ENCODE data around the gene ILKAP. TPM values are rescaled to one million over a fixed set of nuclear protein-coding genes. Genes with fewer than 3 reads are reported as not detected.

The ILKAP gene
- total RNA-seq: 73.4 TPM

DNA sequence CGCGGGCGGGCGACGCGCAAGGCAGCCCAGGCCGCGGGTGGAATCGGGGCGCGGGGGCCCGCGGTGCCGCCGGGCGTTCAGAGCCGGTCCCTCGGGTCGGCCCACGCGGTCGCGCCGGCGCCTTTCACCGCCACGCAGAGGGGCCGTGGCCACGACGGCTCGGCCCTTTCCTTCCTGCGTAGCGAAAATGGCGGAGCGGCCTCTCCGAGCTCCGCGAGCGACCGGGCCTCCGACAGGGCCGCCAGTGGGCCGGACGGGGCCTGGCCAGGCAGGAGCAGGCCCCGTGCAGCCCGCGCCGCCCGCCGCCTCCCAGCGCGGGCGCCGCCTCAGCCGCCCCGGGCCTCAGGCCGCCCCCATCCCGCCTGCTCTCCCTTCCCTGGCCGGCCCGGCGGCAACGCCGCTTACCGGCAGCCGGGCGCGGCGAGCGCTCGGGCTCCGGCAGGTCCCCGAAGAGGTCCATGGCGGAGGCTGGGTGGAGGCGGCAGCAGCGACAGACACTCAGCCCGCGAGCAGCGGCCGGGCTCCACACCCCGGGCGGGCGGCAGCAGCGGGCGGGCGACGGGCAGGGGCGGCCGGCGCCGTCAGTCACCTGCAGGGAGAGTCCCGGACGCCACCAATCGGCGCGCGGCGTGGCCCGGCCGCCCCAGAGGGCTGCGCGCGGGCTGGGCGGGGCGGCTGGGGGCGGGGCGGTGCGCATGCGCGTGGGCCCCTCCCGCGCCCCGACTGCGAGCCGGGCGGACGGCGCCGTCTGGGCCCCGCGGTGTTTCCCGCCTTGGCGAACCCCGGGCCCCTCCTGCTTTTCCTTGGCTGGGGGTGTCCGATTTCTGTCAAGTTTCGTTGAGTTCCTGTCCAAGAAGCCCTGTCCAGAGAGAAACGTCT lies at the start of gene ILKAP:
TSS of gene ILKAP (minus strand) at position 602 of the 879 bp plus-strand sequence. CDS start at position 460, 142 bp downstream.
- no peak for FAIRE-seq
- peak; percentile 99 to 100 for DNase-seq (ENCODE audit: low spot score in 2 of 2)

GRCh38 chr2:238252766-238253630 lies 49.5 kb upstream of the ILKAP start:
- DNase-seq (ENCODE audit: low spot score in 2 of 2): no peak
- FAIRE-seq: no peak

GRCh38 chr2:238251986-238252385 lies 48.5 kb upstream of the ILKAP start:
- FAIRE-seq (no peak), DNase-seq (ENCODE audit: low spot score in 2 of 2) (no peak)

GRCh38 chr2:238251331-238251730 lies 47.8 kb upstream of the ILKAP start:
- no peak for DNase-seq (ENCODE audit: low spot score in 2 of 2)
- FAIRE-seq: no peak

DNA sequence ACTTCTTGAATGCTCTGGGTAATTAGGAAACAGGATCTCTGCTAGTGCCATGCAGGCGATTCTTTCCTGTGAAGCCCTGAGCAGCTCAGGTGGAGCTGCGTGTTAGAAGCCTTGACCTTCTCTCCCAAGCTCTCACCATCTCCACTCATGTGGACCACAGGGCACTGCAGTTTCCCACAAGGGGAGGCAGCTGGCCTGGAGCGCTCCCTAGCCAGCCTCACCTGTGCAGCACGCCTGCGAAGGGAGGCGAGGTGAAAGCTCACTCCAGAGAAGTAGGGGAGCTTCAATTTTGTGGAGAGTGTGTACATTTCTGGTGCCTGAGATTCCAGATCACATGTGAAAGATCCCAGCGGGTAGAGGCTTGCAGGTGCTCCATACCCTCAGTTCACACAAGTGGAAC lies 47.4 kb upstream of the ILKAP start:
- FAIRE-seq (no peak), DNase-seq (ENCODE audit: low spot score in 2 of 2) (no peak)

GRCh38 chr2:238247841-238248453 lies 44.5 kb upstream of the ILKAP start:
- no peak for FAIRE-seq
- DNase-seq (ENCODE audit: low spot score in 2 of 2): no peak

GRCh38 chr2:238247002-238247822 lies 43.7 kb upstream of the ILKAP start:
- FAIRE-seq: no peak

GRCh38 chr2:238244151-238244550 lies 40.7 kb upstream of the ILKAP start:
- DNase-seq (ENCODE audit: low spot score in 2 of 2) (no peak), FAIRE-seq (no peak)

More at GRCh38 chr2:238247002-238247822, 43.7 kb upstream of the ILKAP start:
- DNase-seq (ENCODE audit: low spot score in 2 of 2): no peak

GRCh38 chr2:238243496-238244076 lies 40.1 kb upstream of the ILKAP start:
- no peak for DNase-seq (ENCODE audit: low spot score in 2 of 2)
- no peak for FAIRE-seq

DNA sequence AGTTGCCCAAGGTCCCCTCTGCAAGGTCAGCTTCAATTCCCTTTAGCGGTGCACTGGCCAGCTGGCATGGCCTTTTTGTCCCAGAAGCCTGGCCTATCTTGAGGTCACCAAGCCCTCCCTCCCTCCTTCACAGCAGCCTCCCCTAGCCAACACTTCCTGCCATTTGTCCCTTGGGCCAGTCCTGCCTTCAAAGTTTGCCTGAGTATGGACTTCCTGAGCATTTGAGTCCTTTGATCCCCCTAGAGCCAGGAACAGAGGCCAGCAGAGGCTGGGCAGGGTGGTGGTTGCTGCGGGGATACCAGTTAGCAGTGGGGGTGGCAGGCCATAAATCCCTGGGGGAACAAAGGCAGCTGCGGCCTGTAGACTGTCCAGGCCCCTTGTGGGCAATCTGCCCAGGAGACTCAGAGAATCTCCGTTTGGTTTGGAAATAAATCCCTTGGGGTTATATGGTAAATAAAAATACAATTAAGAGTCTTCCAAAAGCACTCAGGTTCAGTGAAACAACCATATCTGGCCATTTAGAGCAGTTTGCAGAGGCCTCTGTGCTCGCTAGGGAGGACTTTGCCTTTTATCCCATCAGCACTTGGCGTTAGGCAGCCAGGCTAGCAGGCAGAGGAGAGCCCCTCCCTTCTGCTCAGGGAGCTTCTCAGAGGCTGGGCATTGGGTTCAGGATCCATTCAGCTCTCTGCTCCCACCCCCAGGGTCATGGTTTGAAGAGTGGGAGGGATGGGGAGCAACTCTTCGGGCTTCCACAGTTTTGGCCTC lies 39.4 kb upstream of the ILKAP start:
- no peak for FAIRE-seq
- no peak for DNase-seq (ENCODE audit: low spot score in 2 of 2)

DNA sequence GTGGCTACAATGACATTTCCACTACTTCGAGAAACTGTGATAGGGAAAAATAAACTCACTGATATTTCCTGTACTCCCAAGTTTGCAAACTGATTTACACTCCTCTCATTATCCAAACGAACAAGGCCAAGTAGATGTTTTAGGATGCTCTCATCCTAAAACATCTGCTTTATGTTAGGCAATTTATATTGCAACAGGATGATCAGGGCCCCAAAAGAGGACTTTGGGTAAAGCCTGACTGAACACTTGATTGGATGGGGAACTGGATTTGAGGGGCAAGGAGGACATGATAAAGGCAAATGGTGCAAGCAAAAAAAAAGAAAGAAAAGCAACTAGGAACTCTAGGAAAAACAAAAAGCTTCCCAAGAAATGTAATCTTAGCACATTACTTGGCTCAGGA lies 38.5 kb upstream of the ILKAP start:
- FAIRE-seq (no peak), DNase-seq (ENCODE audit: low spot score in 2 of 2) (no peak)

DNA sequence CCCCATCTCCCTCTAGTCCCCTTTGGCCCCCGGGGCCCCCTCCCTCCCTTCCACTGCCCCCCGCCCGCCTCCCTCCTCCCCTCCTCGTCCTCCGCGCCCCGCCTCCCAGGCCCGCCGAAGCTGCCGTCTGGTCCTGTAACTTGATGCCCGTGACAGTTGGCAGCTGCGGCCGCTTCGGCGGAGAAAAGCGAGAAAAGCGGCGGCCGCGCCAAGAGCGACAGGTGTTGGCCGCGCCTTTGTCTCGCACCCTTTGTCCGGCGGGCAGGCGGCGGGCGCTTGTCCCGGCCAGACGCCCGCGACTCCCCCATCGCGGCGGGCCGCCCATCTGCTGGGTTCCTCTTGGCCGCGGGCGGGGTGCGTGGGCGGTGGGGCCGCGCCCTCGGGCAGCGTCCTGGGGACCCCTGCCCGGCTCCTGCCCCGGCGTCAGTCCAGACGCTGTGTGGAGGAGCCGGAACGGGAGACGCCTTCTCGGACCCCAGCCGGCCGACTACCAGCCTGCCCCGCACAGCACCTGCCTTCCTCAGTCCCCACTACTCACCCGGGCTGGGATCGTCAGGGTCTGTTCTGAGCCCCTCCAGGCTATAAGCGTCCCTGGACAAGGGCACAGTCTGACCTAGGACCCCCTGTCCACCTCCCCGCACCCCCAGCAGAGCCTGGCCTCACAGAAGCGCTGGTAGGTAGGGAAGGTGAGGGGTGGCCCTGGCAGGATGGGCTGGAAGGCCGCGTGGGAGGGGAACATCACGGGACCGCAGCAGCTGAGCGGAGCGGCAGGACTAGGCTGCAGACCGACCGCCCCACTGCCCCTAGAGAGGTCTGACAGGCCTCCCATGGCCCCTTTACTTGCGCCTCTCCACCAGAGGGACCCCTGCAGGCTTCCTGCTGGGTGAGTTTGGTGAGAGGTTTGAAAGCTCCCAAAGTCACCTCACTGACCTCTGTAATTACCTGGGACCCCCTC lies 37.5 kb upstream of the ILKAP start:
- DNase-seq (ENCODE audit: low spot score in 2 of 2) (peak in 1 of 2 donors; percentile 57), FAIRE-seq (no peak)

GRCh38 chr2:238239863-238240756 lies 36.6 kb upstream of the ILKAP start, which contains the start of gene HES6:
Gene HES6, minus strand, starts transcription at chr2:238240038. Its CDS starts 133 bp downstream, at chr2:238239905.
- DNase-seq (ENCODE audit: low spot score in 2 of 2) (peak; percentile 95 to 98), FAIRE-seq (no peak)

GRCh38 chr2:238239543-238239862 lies 36.0 kb upstream of the ILKAP start:
- no peak for DNase-seq (ENCODE audit: low spot score in 2 of 2)
- no peak for FAIRE-seq

- no peak for FAIRE-seq
- peak in 1 of 2 donors; percentile 47 for DNase-seq (ENCODE audit: low spot score in 2 of 2)
Measured at GRCh38 chr2:238238766-238239542, 35.5 kb upstream of the ILKAP start.

GRCh38 chr2:238238311-238238765 lies 34.8 kb upstream of the ILKAP start:
- no peak for DNase-seq (ENCODE audit: low spot score in 2 of 2)
- FAIRE-seq: no peak
